NCI-H1048 (cell line): ENCODE results near the gene NUDT16.

Experiments used
- DNase-seq: peaks from one replicate; lab custom pipeline; 2025; lab: John Stamatoyannopoulos, UW

Gene NUDT16

DNA sequence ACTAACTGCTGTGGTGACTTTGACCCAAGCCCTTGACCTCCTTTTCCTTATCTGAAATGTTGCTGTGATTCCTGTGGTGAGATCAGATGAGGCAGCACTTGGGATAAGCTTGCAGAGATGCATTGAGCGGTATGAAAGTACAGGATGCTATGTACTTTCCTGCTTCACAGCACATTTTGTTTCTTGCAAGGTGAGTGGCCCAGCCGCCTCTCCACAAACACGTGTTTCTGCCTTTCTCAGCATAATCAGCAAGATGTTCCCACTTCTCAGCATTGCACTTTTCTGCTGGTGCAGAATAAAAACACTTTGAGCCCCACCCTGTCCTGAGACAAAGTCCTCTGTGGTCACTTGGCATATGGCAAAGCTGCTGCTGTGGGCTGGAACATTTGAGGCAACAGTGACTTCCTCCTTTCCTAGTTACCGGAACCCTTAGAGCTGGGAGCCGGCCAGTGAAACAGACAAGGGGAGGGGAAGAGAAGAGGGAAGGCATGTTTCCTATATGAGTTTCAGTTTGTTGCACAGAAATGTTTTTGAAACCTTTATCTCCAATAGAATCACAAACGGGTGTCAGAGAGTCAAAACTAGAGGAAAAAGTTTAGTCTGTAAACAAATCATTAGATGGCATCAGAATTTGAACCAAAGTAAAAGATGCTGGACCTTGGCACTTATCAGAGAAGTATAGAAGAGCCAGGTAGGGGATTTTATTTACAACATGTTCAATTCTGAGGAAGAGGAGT is 5.0 kb downstream of the NUDT16 start:
- DNase-seq = no peak

- no peak for DNase-seq
Measured at GRCh38 chr3:131387796-131388489, 6.4 kb downstream of the NUDT16 start.

GRCh38 chr3:131388490-131388799 is 6.9 kb downstream of the NUDT16 start:
- DNase-seq = no peak

DNA sequence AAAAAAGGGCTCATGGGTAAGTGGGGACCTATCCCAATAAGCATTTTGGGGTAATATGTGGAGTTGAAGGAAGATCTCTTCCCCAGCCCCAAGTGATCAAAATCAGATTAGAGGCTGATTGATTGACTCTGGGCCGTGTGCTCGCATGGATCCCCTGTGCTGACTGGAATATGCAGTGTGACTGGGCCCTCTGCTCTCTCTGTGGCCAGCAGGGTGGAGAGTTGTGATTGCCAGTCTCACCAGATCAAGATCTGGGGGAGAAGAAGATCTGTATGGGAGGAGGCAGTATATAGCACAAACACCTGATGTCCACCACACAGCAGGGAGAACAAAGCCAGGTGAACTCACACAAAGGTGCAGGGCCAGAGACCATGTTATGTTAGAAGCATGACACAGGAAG is 8.8 kb downstream of the NUDT16 start:
- no peak for DNase-seq

GRCh38 chr3:131393051-131393450 is 11.5 kb downstream of the NUDT16 start:
- DNase-seq = no peak

GRCh38 chr3:131393868-131394267 is 12.3 kb downstream of the NUDT16 start:
- DNase-seq = no peak

DNA sequence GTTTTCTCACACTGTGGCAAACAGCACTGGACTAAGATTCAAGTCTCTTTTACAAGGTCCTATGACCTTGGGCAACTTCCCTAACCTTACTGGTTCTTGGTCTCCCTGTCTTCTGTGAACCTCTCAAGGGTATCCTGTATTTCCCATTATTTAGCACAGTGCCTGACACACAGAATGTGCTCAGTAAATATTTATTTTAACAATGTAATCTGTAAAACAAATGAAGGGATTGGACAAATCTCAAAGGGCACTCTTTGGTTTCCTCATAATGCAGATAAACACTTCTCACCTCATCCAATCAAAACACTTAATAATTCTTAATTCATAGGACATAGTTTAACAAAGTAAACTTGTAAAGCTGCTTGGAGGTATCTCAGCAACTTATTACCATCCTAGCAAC is 12.8 kb downstream of the NUDT16 start:
- DNase-seq = no peak

DNA sequence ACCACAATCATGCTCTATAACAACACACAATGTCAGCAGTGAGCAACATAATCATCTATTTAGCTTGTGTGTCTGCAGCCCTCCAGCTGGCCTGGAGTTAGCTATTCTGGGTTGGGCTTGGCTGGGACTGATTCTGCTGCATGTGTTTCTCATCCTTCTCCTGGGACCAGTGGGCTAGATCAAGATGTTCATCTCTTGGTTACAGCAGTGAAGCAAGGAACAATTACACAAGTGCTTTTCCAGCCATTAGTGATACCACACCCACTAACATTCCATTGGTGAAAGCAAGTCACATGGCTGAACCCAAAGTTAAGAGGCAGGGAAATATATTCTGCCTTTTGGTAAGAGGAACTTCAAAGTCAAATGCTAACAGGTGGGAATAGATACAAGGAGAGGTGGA is 14.6 kb downstream of the NUDT16 start:
- no peak for DNase-seq

DNA sequence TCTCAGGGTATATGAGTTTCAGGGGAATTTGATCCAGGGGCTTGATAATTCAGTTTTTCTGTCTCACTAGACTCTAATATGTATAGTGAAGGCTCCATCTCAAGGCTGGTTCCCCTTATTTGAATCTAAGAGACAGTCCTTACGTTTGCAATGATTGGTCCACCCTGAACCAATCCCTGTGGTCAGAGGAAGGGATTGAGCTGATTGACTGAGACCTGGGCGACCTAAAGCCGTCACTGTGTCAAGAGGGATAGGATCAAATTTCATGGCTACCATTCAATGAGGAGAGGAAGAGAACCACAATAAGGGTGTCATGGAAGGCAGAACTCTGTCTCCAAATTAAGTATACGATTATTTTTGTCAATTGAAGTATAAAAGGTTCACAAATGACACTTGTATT is 16.3 kb downstream of the NUDT16 start:
- DNase-seq = no peak

DNA sequence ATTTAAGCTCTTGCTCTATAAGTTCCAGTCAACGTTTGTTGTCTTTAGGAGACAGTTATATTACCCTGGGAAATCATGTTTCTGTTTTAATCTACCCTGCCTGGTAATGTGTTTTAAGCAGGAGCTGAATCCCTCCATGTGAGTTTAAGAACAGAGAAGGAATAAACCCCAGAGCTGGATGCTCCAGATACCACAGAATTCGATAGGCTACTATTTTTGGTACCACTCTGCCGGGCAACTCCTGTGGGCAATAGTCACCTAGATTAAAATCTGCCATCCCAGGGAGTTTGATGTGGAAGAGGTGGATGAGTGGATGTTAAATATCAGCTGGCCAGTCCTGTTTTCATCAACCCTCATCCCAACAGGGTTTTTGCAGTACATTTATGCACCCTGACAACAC is 20.4 kb downstream of the NUDT16 start:
- no peak for DNase-seq

- DNase-seq = no peak
Measured at GRCh38 chr3:131402391-131403039, 20.9 kb downstream of the NUDT16 start.

DNA sequence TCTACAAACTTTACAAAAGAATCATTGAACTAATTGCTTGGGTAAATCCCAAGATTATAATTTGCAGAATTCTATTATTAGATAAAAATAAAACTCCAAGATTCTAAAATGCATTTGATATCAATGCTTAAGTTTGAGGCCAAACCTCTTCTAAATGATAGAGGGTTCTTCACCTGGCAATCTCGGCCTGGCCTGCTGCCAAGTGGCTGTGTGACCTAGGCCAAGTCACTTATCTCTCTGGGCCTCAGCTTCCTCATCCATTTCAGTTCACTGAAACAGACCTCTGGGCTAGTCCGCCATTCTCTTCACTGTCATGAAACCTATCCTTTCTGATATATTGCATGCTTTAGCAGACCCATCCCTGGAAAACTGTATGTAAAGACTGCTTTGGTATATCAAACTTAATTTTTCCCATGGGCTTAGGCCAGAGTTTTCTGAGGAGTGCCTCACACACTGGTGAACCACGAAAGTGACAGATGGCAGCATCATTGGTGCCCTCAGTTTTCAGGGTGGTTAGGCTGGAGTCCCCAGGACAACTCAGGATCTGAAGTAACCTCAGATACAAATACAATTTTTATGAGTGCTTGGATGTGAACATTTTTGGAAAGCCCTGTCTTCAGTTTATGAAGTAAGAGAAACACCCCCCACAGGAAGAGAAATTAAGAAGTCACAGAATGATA is 21.8 kb downstream of the NUDT16 start:
- no peak for DNase-seq

DNA sequence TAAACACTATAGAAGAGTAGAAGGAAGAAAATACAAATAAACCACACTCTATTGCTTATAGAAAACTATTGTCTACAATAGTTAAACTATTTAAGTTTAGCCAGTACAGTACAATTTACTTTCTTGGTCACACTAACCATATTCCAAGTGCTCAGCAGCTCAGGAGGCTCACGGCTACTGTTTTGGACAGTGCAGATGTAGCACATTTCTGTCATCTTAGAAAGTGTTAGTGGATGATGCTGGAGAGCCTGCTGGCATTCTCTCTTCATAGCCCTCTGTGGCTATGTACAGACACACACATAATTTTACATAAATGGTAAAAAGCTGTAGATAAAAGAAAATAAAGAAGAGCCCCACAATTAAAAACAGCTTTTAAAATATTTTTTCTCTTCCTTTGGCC is 23.8 kb downstream of the NUDT16 start:
- DNase-seq = no peak

DNA sequence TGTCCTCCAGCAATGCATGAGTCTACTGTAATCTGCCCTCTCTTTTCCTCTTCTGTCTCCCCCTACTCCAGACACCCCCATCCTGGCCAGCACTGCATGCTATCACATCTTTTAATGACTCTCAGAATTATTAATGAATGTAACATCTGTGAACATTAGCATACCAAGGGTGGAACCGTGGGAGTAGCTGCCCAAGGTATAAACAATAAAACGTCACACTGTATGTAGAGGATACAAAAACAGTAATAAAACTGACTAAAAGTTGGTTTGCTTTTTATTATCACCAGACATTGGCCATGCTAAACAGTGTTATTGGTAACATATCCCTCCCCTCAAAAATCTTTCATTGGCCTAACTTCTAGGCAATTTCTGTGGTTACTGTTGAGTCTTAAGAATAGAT is 24.7 kb downstream of the NUDT16 start:
- no peak for DNase-seq

DNA sequence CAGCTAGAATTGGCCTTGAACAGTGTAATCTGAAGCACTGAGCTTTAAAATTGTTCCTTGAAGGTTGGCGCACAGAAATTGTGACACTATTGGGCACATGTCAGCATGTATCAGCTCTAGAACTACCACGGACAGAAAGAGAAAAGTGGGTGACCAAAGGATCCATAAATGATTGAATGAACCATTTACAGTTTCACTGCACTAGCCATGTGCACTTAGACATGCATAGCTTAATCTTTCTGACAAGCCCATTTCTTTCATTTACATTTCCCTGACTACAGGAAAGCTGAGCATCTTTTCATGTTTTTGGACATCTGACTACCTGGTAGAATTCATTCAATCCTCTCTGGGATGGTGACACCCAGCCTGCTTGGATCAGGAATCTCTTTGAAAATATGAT is 36.2 kb downstream of the NUDT16 start:
- DNase-seq = no peak

DNA sequence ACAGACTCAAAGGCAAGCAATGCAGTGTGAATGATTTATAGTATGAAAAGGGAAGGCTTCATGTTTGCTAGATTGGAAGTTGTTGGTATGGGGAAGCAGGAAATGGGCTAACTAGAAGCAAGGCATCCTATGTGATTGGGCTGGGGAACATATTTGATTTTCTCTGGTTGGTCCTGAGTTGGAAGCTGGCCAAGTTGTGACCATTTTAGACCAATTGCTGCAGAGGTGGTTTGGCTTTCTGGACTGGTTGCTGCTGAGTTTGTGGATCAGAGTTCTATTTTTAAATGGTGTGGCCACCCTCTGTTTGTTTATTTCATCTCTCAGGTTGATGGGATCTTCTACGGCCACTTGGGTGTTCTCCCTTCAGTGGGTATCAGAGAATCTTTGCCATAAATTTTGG is 39.7 kb downstream of the NUDT16 start:
- DNase-seq = no peak

- DNase-seq = no peak
Measured at GRCh38 chr3:131421957-131422498, 40.5 kb downstream of the NUDT16 start.

DNA sequence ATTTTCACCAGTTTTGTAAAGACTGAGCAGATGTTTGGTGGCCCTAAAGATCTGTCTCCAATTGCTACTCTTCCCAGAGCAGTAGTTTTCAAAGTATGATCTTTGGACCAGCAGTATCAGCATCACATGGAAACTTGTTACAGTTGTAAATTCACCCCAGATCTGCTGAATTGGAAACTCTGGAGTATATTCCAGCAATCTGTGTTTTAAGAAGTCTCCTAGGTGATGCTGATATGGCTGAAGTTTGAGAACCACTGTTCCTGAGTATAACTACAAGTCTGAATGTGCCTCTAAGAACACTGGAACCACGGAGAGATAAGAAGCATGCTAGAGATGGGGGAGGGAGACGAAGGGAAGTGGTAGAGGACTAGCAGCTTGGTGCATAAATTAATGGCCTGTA is 45.7 kb downstream of the NUDT16 start:
- no peak for DNase-seq

DNA sequence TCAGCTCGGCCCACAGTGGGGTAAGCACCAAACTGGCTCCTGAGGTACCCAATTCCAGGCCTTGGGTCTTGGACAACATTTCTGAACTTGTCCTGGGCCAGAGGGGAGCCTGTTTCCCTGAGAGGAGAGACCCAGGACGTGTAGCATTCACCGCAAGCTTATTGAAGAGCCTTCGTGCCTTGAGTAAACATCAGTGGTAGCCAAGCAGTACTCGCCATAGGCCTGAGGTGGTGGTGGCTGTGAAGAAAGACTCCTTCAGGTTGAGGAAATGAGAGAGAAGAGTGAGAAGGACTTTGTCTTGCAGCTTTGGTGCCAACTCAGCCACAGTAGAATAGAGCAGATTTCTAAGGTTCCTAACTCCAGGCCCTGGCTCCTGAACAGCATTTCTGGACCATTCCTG is 50.2 kb downstream of the NUDT16 start:
- no peak for DNase-seq

- DNase-seq = no peak
Measured at GRCh38 chr3:131432441-131432840, 50.9 kb downstream of the NUDT16 start.

- no peak for DNase-seq
Measured at GRCh38 chr3:131435000-131435399, 53.4 kb downstream of the NUDT16 start.
